SKM-1 treated with dmso at 0.1 percent for 144 hours (cell line): ENCODE results near the gene NWD2.
"Not testable (repeated sequence)": the region's sequence is repeated elsewhere in the genome, so short reads cannot be mapped to it uniquely, and the experiment has no call there.

Experiments used
- DNase-seq: peaks from one replicate; lab custom pipeline; 2025; ENCODE audit not compliant: unreplicated experiment; lab: John Stamatoyannopoulos, UW

Gene NWD2

DNA sequence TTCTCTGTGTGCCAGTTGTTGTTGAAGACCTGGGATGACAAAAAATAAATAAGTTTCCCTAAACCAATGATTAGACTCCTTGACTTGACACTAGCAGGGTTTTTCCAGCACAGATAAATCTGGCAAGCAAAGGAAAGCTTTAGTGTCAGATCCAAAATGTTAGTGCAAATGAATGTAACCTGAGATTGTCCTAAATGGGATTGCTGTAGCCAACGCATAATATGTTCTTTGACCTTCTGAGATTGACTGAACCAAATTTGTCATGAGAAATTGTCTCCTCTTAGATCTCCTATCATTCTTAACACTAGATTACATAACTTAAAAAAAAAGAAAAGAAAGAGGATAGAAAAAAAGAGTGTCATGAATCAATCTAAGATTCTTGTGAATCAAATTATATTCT, 245.2 kb downstream of the NWD2 start:
- no peak for DNase-seq

DNA sequence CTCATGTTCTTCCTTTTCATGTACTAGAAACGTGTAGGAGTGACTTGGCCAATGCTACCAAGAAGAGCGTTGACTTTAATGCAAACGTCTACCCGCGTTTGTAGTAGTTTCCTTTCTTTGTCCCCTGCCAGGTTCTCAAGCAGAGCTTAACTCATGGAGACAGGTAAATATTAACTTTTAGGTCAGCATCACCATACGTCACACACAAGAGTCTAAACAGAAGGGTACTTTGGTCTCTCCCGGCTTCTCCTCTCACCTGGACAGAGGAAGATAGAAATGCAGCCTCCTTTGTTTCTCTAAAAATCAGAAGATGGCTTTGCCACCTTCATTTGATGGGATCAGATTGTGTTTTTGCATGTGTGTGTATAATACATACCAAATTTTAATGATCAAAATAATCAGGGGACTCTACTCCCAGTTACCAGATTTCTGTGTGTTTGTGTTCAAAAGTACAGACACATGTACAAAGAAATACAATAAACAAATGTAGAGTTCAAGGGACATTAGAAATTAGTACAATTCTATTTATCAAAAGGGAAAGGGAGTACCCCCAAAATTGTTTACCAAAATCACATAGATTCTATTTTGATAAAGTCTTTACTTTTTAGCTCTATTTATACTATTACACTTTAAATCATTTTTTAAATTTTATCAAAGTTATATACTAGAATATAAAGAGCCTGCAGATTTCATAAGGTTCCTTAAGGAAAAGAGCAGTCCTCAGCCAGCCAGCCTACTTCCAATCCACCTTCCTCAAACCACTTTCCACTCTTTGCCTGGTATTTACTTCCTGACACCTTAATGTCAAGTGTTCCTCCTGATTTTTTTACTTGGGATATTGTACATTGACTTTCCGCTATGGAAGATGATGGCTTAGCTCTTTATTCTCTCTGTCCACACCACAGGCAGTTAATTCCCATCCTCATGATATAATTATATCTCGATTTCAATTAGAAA, 246.1 kb downstream of the NWD2 start:
- no peak for DNase-seq

DNA sequence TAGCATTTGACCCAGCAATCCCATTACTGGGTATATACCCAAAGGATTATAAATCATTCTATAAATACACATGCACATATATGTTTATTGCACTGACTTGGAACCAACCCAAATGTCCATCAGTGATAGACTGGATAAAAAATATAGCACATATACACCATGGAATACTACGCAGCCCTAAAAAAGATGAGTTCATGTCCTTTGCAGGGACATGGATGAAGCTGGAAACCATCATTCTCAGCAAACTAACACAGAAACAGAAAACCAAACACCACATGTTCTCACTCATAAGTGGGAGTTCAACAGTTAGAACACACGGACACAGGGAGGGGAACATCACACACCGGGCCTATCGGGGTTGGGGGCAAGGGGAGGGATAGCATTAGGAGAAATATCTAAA, 250.8 kb downstream of the NWD2 start:
- DNase-seq = not testable (repeated sequence)
